ENCODE results near the gene UCK1.

The UCK1 gene

GRCh38 chr9:131530920-131531832 is at the start of gene UCK1:
Gene UCK1 (minus strand): TSS chr9:131531263. CDS start chr9:131531174, 89 bp downstream.
- Mint-ChIP-seq H3K4me1 (ENCODE audit: low read depth) (peaks cover 22% of the 10 kb centered on the region), H3K4me3 (peak within 1 kb of the TSS; percentile 81), H3K9me3 (no peaks in the 10 kb centered on the region), H3K27me3 (ENCODE audit: low read depth) (no peaks in the 10 kb centered on the region), H3K36me3 (ENCODE audit: low read depth) (peaks cover 21% of the 10 kb centered on the region), H3K27ac (peak within 1 kb of the TSS; percentile 67)
- peak; percentile 73 for DNase-seq (ENCODE audit: low spot score)

DNA sequence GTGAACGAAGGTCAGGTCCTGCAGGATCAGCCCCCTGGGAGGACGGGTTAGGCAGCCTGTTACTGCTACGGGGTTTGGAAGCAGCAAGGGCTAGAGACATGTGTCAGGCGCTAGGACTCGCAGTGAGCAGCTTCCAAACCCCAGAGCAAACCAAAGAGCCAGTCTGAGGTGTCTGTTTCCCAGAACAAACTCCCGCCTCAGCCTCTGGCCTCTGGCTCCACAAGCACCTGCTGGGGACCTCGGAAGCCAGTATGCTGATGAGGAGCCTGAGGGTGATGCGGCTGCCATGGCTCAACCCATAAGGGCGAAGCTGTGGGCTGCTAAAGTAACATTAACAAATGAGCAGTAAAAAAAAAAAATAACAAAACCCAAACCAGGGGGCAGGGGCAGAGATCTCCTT is 49.3 kb upstream of the UCK1 start:
- peaks cover 26% of the 10 kb centered on the region for H3K4me1 Mint-ChIP-seq (ENCODE audit: low read depth)
- no peak overlapping the region for H3K4me3 Mint-ChIP-seq
- peak overlapping the region; percentile 50 for H3K27ac Mint-ChIP-seq
- DNase-seq (ENCODE audit: low spot score): no peak
- H3K27me3 Mint-ChIP-seq (ENCODE audit: low read depth): no peaks in the 10 kb centered on the region
- peaks cover 51% of the 10 kb centered on the region for H3K36me3 Mint-ChIP-seq (ENCODE audit: low read depth)
- H3K9me3 Mint-ChIP-seq: no peaks in the 10 kb centered on the region

- H3K27me3 Mint-ChIP-seq (ENCODE audit: low read depth): no peaks in the 10 kb centered on the region
- H3K27ac Mint-ChIP-seq: peak overlapping the region; percentile 90
- H3K4me1 Mint-ChIP-seq (ENCODE audit: low read depth): peaks cover 22% of the 10 kb centered on the region
- H3K4me3 Mint-ChIP-seq: no peak overlapping the region
- H3K36me3 Mint-ChIP-seq (ENCODE audit: low read depth): peaks cover 47% of the 10 kb centered on the region
- no peak for DNase-seq (ENCODE audit: low spot score)
- H3K9me3 Mint-ChIP-seq: no peaks in the 10 kb centered on the region
Observed at GRCh38 chr9:131579789-131580211, 48.7 kb upstream of the UCK1 start.

DNA sequence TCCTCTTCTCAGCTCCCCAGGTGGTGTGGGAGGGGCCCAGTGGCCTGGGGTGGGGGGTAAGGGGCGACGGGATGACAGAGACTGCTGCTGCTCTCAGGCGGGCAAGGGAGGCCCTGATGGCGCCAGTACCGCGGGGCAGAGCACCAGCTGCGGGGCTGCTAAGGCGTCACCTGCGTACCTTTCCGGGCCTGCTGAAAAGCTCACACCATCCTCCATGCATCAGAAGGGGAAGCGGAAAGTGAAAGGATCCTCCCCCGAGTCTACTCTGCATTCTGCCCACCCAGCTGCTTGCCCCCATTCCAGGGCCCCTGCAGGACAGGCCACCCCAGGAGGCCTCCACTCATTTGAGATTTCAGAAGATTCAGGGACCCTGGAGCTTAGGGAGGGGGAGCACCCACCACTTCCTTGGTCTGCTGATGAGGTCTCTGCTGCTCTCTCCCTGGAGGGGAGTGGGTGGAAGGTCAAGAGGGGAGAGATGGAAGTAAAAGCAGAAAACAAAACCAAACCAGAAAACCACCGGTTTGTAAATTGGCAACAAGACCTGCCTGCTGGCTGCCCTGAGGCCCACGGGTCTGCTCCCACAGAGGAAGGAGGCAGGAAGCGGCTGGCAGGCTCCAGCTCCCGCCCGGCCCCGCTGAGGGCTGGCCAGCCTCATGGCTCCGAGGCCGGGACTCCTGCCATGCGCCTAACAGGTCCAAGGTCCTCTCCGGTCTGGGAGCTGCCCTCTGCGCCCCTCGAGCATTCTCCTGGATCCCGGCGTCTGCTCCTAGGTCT is 47.9 kb upstream of the UCK1 start:
- Mint-ChIP-seq H3K27me3 (ENCODE audit: low read depth) (no peaks in the 10 kb centered on the region), H3K4me1 (ENCODE audit: low read depth) (peaks cover 19% of the 10 kb centered on the region), H3K9me3 (no peaks in the 10 kb centered on the region), H3K36me3 (ENCODE audit: low read depth) (peaks cover 42% of the 10 kb centered on the region), H3K27ac (peak overlapping the region; percentile 90), H3K4me3 (peak overlapping the region; percentile 62)
- DNase-seq (ENCODE audit: low spot score): peak; percentile 55

- Mint-ChIP-seq H3K9me3 (no peaks in the 10 kb centered on the region), H3K4me3 (no peak overlapping the region), H3K27ac (peak overlapping the region; percentile 90), H3K27me3 (ENCODE audit: low read depth) (no peaks in the 10 kb centered on the region), H3K36me3 (ENCODE audit: low read depth) (peaks cover 38% of the 10 kb centered on the region), H3K4me1 (ENCODE audit: low read depth) (peaks cover 19% of the 10 kb centered on the region)
- no peak for DNase-seq (ENCODE audit: low spot score)
Observed at GRCh38 chr9:131578021-131578420, 47.0 kb upstream of the UCK1 start.

- H3K36me3 Mint-ChIP-seq (ENCODE audit: low read depth): peaks cover 43% of the 10 kb centered on the region
- H3K4me3 Mint-ChIP-seq: no peak overlapping the region
- no peaks in the 10 kb centered on the region for H3K27me3 Mint-ChIP-seq (ENCODE audit: low read depth)
- peak overlapping the region; percentile 41 for H3K27ac Mint-ChIP-seq
- H3K9me3 Mint-ChIP-seq: no peaks in the 10 kb centered on the region
- no peak for DNase-seq (ENCODE audit: low spot score)
- peaks cover 19% of the 10 kb centered on the region for H3K4me1 Mint-ChIP-seq (ENCODE audit: low read depth)
Observed at GRCh38 chr9:131577005-131578000, 46.2 kb upstream of the UCK1 start.

GRCh38 chr9:131575946-131576853 is 45.1 kb upstream of the UCK1 start:
- peaks cover 17% of the 10 kb centered on the region for H3K4me1 Mint-ChIP-seq (ENCODE audit: low read depth)
- peak overlapping the region; percentile 41 for H3K27ac Mint-ChIP-seq
- H3K27me3 Mint-ChIP-seq (ENCODE audit: low read depth): no peaks in the 10 kb centered on the region
- no peak overlapping the region for H3K4me3 Mint-ChIP-seq
- no peak for DNase-seq (ENCODE audit: low spot score)
- no peaks in the 10 kb centered on the region for H3K9me3 Mint-ChIP-seq
- peaks cover 40% of the 10 kb centered on the region for H3K36me3 Mint-ChIP-seq (ENCODE audit: low read depth)

DNA sequence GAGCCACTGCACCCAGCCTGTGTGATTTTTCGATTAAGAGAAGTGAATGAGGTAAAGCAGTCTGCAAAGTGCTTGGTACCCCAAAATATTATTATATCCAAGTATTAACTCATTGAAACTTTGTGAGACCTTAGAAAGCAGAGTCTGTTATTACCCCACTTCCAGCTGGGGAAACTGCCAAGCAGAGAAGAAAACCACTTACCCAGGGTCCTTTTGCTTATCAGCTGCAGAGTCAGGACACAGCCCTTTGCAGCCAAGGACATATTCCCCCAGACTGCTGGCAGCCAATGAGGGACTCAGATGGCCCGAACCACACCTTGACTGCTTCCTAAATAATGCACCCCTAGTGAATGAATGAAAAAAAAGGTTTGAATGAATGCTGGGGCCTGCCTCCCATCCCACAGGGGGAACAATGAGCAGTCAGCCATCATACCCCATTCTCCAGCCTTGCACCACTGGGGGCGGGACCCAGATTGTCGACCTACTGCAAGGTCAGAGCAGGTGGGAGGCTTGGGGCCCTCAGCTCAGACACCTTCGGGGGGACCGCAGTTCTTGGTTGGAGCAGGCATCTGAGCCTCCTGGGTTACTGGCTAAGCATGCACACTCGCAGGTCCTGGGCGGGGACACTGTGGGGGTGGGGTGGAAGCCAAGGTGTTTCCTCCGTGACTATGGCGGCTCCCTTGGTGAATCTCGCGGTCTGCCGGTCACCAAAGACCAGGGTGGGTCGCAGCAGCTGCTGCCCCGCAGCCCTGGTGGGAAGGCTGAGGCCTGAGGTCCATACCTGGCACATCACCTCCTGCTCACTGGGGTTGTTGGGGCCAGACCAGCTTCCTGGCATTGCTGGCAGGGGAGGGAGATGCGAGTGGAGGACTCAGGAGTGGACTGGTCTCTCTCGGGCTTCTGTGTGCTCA is 43.9 kb upstream of the UCK1 start:
- H3K4me3 Mint-ChIP-seq: no peak overlapping the region
- H3K27ac Mint-ChIP-seq: no peak overlapping the region
- DNase-seq (ENCODE audit: low spot score): no peak
- no peaks in the 10 kb centered on the region for H3K27me3 Mint-ChIP-seq (ENCODE audit: low read depth)
- no peaks in the 10 kb centered on the region for H3K9me3 Mint-ChIP-seq
- H3K36me3 Mint-ChIP-seq (ENCODE audit: low read depth): peaks cover 36% of the 10 kb centered on the region
- peaks cover 17% of the 10 kb centered on the region for H3K4me1 Mint-ChIP-seq (ENCODE audit: low read depth)

- peaks cover 30% of the 10 kb centered on the region for H3K36me3 Mint-ChIP-seq (ENCODE audit: low read depth)
- DNase-seq (ENCODE audit: low spot score): no peak
- no peak overlapping the region for H3K27ac Mint-ChIP-seq
- no peaks in the 10 kb centered on the region for H3K9me3 Mint-ChIP-seq
- H3K27me3 Mint-ChIP-seq (ENCODE audit: low read depth): no peaks in the 10 kb centered on the region
- H3K4me1 Mint-ChIP-seq (ENCODE audit: low read depth): no peaks in the 10 kb centered on the region
- H3K4me3 Mint-ChIP-seq: no peak overlapping the region
Observed at GRCh38 chr9:131567910-131568309, 36.8 kb upstream of the UCK1 start.

DNA sequence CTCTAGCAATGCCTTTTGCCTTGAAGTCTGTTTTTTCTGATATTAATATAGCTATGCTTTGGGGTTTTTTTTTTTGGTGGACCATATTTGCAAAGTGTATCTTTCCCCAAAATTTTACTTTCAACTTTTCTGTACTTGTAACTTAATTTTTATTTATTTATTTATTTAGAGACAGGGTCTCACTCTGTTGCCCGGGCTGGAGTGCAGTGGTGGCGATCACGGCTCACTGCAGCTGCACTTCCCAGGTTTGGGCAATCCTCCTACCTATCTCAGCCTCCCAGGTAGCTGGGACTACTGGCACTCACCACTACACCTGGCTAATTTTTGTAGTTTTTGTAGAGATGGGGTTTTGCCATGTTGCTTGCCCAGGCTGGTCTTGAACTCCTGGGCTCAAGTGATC is 35.1 kb upstream of the UCK1 start:
- H3K27me3 Mint-ChIP-seq (ENCODE audit: low read depth): no peaks in the 10 kb centered on the region
- H3K4me1 Mint-ChIP-seq (ENCODE audit: low read depth): no peaks in the 10 kb centered on the region
- no peaks in the 10 kb centered on the region for H3K9me3 Mint-ChIP-seq
- DNase-seq (ENCODE audit: low spot score): no peak
- H3K36me3 Mint-ChIP-seq (ENCODE audit: low read depth): peaks cover 21% of the 10 kb centered on the region
- H3K4me3 Mint-ChIP-seq: no peak overlapping the region
- H3K27ac Mint-ChIP-seq: no peak overlapping the region

- DNase-seq (ENCODE audit: low spot score): no peak
Observed at GRCh38 chr9:131565369-131565768, 34.3 kb upstream of the UCK1 start.

More at GRCh38 chr9:131565369-131565768, 34.3 kb upstream of the UCK1 start:
- Mint-ChIP-seq H3K4me3 (no peak overlapping the region), H3K36me3 (ENCODE audit: low read depth) (peaks cover 21% of the 10 kb centered on the region), H3K27ac (no peak overlapping the region), H3K9me3 (no peaks in the 10 kb centered on the region), H3K4me1 (ENCODE audit: low read depth) (no peaks in the 10 kb centered on the region), H3K27me3 (ENCODE audit: low read depth) (no peaks in the 10 kb centered on the region)

All from T-helper 2 cell treated with Interferon-gamma antibody and Interleukin-4, amounts not matched to agents 5 μg/mL and 100 μg/mL, for 36 hours (primary cell).